GM18951 (cell line): ENCODE data around the gene PPP2R2B.
"Not testable (repeated sequence)": the region's sequence is repeated elsewhere in the genome, so short reads cannot be mapped to it uniquely, and the experiment has no call there.

Experiments used
- POLR2A ChIP-seq: IDR thresholded peaks from 4 replicates; pipeline ENCODE4 v1.6.1; 2011; ENCODE audit warnings: mild to moderate bottlenecking; ENCODE audit not compliant: insufficient read length, insufficient read depth; ENCODE audit errors: extremely low read depth
- in situ Hi-C: fragments of 300-500 bp; cut with MboI; formaldehyde crosslinking; loops from one replicate; pipeline ENCODE4 v1.12.0; 2022; ENCODE audit warnings: low sequenced_read_pairs, mixed read lengths, inconsistent platforms; ENCODE audit not compliant: unreplicated experiment

PPP2R2B gene

GRCh38 chr5:146753641-146754040, 124.9 kb downstream of the PPP2R2B start:
- TF ChIP-seq POLR2A: no peak
- in situ Hi-C loops: no loop called here

- no peak for TF ChIP-seq POLR2A
- in situ Hi-C loops: no loop called here
Measured at GRCh38 chr5:146751781-146752401, 126.7 kb downstream of the PPP2R2B start.

- in situ Hi-C loops: no loop called here
- no peak for TF ChIP-seq POLR2A
Measured at GRCh38 chr5:146751054-146751453, 127.5 kb downstream of the PPP2R2B start.

GRCh38 chr5:146748533-146748932, 130.0 kb downstream of the PPP2R2B start:
- in situ Hi-C loops: no loop called here
- no peak for TF ChIP-seq POLR2A

GRCh38 chr5:146745931-146746577, 132.5 kb downstream of the PPP2R2B start:
- in situ Hi-C loops: no loop called here
- TF ChIP-seq POLR2A: no peak

GRCh38 chr5:146744068-146744745, 134.3 kb downstream of the PPP2R2B start:
- in situ Hi-C loops: no loop called here
- TF ChIP-seq POLR2A: no peak

- in situ Hi-C loops: no loop called here
- TF ChIP-seq POLR2A: no peak
Measured at GRCh38 chr5:146734936-146735577, 143.5 kb downstream of the PPP2R2B start.

GRCh38 chr5:146732962-146733361, 145.6 kb downstream of the PPP2R2B start:
- no peak for TF ChIP-seq POLR2A
- in situ Hi-C loops: no loop called here

- in situ Hi-C loops: no loop called here
- TF ChIP-seq POLR2A: no peak
Measured at GRCh38 chr5:146731909-146732659, 146.5 kb downstream of the PPP2R2B start.

GRCh38 chr5:146728746-146729145, 149.8 kb downstream of the PPP2R2B start:
- in situ Hi-C loops: not testable (repeated sequence)

GRCh38 chr5:146726891-146727290, 151.7 kb downstream of the PPP2R2B start:
- no peak for TF ChIP-seq POLR2A
- in situ Hi-C loops: no loop called here

- no peak for TF ChIP-seq POLR2A
Measured at GRCh38 chr5:146726020-146726419, 152.5 kb downstream of the PPP2R2B start.

GRCh38 chr5:146725025-146725424, 153.5 kb downstream of the PPP2R2B start:
- in situ Hi-C loops: no loop called here
- no peak for TF ChIP-seq POLR2A

More at GRCh38 chr5:146726020-146726419, 152.5 kb downstream of the PPP2R2B start:
- in situ Hi-C loops: no loop called here
